Upper lobe of left lung (tissue), 6 donors: Measurements from ENCODE around the gene GPN2. TPM values are rescaled to one million over a fixed set of nuclear protein-coding genes. Genes with fewer than 3 reads are reported as not detected.

Source experiments
- ATAC-seq, 2 donors: fragments of 200-7000 bp; cut with Tn5 transposase; one replicate each; pipeline ENCODE4 v1.9.1; 2022; ENCODE audit warnings: mild to moderate bottlenecking in 2 of 2, moderate library complexity in 2 of 2; ENCODE audit not compliant: low FRiP score in 2 of 2
- DNase-seq, 2 donors: peaks; one replicate each; pipeline ENCODE4 v3.0.0-alpha.2; 2019 to 2020
- H3K27ac ChIP-seq, 4 donors: fragments of 200-600 bp; sonication (generic); one replicate each; pipeline ENCODE4 v1.5.1; 2016 to 2019
- H3K27me3 ChIP-seq, 4 donors: fragments of 200-600 bp; sonication (generic); one replicate each; pipeline ENCODE4 v1.5.1; 2017 to 2019
- H3K36me3 ChIP-seq, 4 donors: fragments of 200-600 bp; sonication (generic); one replicate each; pipeline ENCODE4 v1.5.1; 2016 to 2019
- H3K4me1 ChIP-seq, 4 donors: fragments of 200-600 bp; sonication (generic); one replicate each; pipeline ENCODE4 v1.5.1; 2018 to 2019
- H3K4me3 ChIP-seq, 4 donors: fragments of 200-600 bp; sonication (generic); one replicate each; pipeline ENCODE4 v1.5.1; 2017 to 2019; ENCODE audit warnings: mild to moderate bottlenecking in 2 of 4, moderate library complexity in 1 of 4
- H3K9me3 ChIP-seq, 4 donors: fragments of 200-600 bp; sonication (generic); one replicate each; pipeline ENCODE4 v1.5.1; 2018 to 2019
- EP300 ChIP-seq, 4 donors: sonication (generic); formaldehyde crosslinking; IDR thresholded peaks; one replicate each; pipeline ENCODE4 v1.5.1; 2017; ENCODE audit warnings: antibody characterized with exemption in 4 of 4, control low read depth in 2 of 4
- POLR2A ChIP-seq, 4 donors: fragments of 450-650 bp; IDR thresholded peaks; one replicate each; pipeline ENCODE4 v1.5.1; 2016 to 2017; ENCODE audit warnings: antibody characterized with exemption in 4 of 4, mild to moderate bottlenecking in 2 of 4
- POLR2AphosphoS5 ChIP-seq, 2 donors: sonication (generic); formaldehyde crosslinking; IDR thresholded peaks; one replicate each; pipeline ENCODE4 v1.5.1; 2017; ENCODE audit warnings: antibody characterized with exemption in 2 of 2
- WGBS, 2 donors: methylation state at CpG; one replicate each; pipeline ENCODE4 v1.1.5; 2017 to 2018; 5-methylcytosine and 5-hydroxymethylcytosine counted together
- total RNA-seq, 6 donors: library from RNA; depleted of rRNA in 4 of 6; stranded (reverse); fragments of >200 nt in 4 of 6; gene quantifications; one replicate each; pipeline versions ENCODE4 v1.1.0 to v1.2.1, GENCODE V29; 2016 to 2021
- TF ChIP-seq, protein P1 (sequence below), 6 experiments: fragments of 450-650 bp in 4 of 6; fragments of 200-600 bp in 2 of 6; sonication (generic) in 2 of 6; IDR thresholded peaks; one replicate each; pipeline ENCODE4 v1.5.1; 2016 to 2019; ENCODE audit warnings: antibody characterized with exemption in 6 of 6
- donor health status: DM: no; HTN: no; CAD: no; lungs with moderate emphysema.
- donor health status: DM: no; HTN: yes; CAD: no; lungs with severe emphysema.

GPN2 gene
- total RNA-seq, 6 donors from 2014 or later = 10.1 to 29.6 (median 18.5) TPM

DNA sequence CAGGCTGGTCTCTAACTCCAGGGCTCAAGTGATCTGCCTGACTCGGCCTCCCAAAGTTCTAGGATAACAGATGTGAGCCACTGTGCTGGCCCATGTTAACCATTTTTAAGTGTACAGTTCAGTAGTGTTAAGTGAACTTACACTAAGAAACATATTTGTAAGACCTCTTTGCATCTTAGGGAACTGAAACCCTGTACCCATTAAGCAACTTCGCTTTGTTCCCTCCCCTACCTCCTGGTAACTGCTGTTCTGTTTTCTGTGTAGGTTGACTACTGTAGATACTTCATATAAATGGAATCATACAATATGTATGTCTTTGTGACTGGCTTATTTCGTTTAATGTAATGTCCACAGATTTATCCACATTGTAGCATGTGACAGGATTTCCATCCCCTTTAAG lies 42.4 kb upstream of the GPN2 start:
- H3K27ac ChIP-seq = no peak overlapping the region
- H3K4me3 ChIP-seq = no peak overlapping the region
- H3K36me3 ChIP-seq = peaks cover 4 to 78% (median 38%) of the 10 kb centered on the region in 4 donors
- WGBS, 2 donors = 73 to 92% methylated on average over 3 of the region's 3 CpGs
- TF ChIP-seq POLR2AphosphoS5 (IDR thresholded peaks at IDR 0.05) = no peak
- TF ChIP-seq, protein P1, sequence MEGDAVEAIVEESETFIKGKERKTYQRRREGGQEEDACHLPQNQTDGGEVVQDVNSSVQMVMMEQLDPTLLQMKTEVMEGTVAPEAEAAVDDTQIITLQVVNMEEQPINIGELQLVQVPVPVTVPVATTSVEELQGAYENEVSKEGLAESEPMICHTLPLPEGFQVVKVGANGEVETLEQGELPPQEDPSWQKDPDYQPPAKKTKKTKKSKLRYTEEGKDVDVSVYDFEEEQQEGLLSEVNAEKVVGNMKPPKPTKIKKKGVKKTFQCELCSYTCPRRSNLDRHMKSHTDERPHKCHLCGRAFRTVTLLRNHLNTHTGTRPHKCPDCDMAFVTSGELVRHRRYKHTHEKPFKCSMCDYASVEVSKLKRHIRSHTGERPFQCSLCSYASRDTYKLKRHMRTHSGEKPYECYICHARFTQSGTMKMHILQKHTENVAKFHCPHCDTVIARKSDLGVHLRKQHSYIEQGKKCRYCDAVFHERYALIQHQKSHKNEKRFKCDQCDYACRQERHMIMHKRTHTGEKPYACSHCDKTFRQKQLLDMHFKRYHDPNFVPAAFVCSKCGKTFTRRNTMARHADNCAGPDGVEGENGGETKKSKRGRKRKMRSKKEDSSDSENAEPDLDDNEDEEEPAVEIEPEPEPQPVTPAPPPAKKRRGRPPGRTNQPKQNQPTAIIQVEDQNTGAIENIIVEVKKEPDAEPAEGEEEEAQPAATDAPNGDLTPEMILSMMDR (IDR thresholded peaks at IDR 0.05) = no peak
- no peak for TF ChIP-seq POLR2A (IDR thresholded peaks at IDR 0.05)
- no peak for TF ChIP-seq EP300 (IDR thresholded peaks at IDR 0.05)
- DNase-seq (no peak), ATAC-seq (peak in 1 of 2 donors; percentile 50)
- H3K27me3 ChIP-seq = no peaks in the 10 kb centered on the region
- H3K9me3 ChIP-seq = no peaks in the 10 kb centered on the region
- H3K4me1 ChIP-seq = no peaks in the 10 kb centered on the region

DNA sequence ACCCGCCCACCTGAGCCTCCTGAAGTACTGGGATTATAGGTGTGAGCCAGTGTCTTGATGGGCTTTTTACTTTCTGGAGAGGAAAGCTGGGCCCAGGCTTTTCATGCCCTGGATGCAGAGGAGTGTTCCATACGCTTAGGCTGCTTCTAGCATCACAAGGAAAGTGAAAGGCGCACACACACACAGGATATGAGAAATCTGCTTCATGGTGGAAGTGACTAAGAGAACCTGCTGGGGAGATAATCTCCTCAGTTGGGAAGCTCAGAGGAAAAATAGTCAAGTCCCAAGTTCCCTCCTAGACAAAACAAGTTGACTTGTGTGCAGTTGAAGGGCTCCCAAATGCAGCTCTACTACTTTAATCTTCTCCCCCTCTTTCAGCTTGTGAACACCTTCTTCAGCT lies 33.6 kb upstream of the GPN2 start:
- DNase-seq = no peak
- H3K4me3 ChIP-seq = no peak overlapping the region
- no peaks in the 10 kb centered on the region for H3K27me3 ChIP-seq
- ATAC-seq = no peak
- 93 to 100% methylated on average over 3 of the region's 3 CpGs for WGBS, 2 donors
- TF ChIP-seq POLR2AphosphoS5 (IDR thresholded peaks at IDR 0.05) (no peak), EP300 (IDR thresholded peaks at IDR 0.05) (no peak), POLR2A (IDR thresholded peaks at IDR 0.05) (no peak)
- TF ChIP-seq, protein P1 (IDR thresholded peaks at IDR 0.05) = no peak
- H3K4me1 ChIP-seq = peaks cover 17 to 23% (median 22%) of the 10 kb centered on the region in 4 donors
- no peak overlapping the region for H3K27ac ChIP-seq
- peaks cover 15 to 51% (median 29%) of the 10 kb centered on the region in 4 donors for H3K36me3 ChIP-seq
- no peaks in the 10 kb centered on the region for H3K9me3 ChIP-seq

DNA sequence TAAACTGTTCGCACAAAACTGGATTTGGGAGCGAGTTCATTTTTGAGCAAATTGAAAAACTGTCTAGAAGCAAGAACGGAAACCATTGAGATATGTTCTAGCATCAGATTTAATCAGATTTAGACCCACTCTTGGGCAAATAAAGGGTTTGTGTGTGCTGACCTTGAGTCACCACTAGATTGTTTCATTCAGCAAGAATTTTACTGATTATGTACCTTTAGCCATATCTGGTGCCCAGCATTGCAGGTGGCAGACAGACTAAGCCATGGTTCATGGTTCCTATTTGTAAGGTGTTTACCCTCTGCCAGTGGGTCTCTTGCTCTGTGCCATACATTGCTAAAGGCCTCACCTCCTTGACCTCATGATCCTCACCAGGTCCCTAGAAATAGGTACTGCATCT lies 32.8 kb upstream of the GPN2 start:
- Histone ChIP-seq H3K27ac (no peak overlapping the region), H3K9me3 (no peaks in the 10 kb centered on the region), H3K27me3 (no peaks in the 10 kb centered on the region), H3K4me1 (peaks cover 17 to 23% (median 22%) of the 10 kb centered on the region in 4 donors), H3K36me3 (peaks cover 15 to 43% (median 27%) of the 10 kb centered on the region in 4 donors), H3K4me3 (peak overlapping the region in 2 of 4 donors; percentile 86 to 96)
- 89 to 94% methylated on average over 3 of the region's 3 CpGs for WGBS, 2 donors
- DNase-seq = no peak
- TF ChIP-seq, protein P1 (IDR thresholded peaks at IDR 0.05) = no peak
- TF ChIP-seq EP300 (IDR thresholded peaks at IDR 0.05) (no peak), POLR2A (IDR thresholded peaks at IDR 0.05) (no peak), POLR2AphosphoS5 (IDR thresholded peaks at IDR 0.05) (no peak)
- no peak for ATAC-seq

DNA sequence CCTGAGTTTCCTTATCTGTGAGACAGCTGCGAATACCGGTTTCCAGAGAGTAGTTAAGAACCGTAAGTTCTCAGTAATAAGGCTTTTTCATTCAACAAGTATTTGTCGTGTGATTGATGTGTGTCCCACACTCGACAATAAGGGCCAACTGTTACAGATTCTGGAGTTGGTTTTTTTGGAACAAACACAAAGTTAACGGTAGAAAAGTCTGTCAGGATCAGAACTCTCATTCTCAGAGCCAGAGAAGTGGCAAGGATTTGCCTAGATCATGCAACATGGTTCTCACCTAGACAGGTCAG lies 32.3 kb upstream of the GPN2 start:
- 24 to 29% methylated on average over 6 of the region's 6 CpGs for WGBS, 2 donors
- ATAC-seq = no peak
- Histone ChIP-seq H3K27me3 (no peaks in the 10 kb centered on the region), H3K9me3 (no peaks in the 10 kb centered on the region), H3K4me3 (peak overlapping the region in 3 of 4 donors; percentile 86 to 99 (median 96)), H3K27ac (peak overlapping the region in 2 of 4 donors; percentile 88 to 94), H3K4me1 (peaks cover 17 to 23% (median 22%) of the 10 kb centered on the region in 4 donors), H3K36me3 (peaks cover 15 to 38% (median 26%) of the 10 kb centered on the region in 4 donors)
- no peak for DNase-seq
- TF ChIP-seq POLR2AphosphoS5 (IDR thresholded peaks at IDR 0.05) (no peak), EP300 (IDR thresholded peaks at IDR 0.05) (no peak), POLR2A (IDR thresholded peaks at IDR 0.05) (no peak)
- TF ChIP-seq, protein P1 (IDR thresholded peaks at IDR 0.05) = no peak
